Upper lobe of left lung (tissue), 4 donors: ENCODE measurements around the gene POLK.

Source experiments
- CTCF ChIP-seq, 6 experiments: fragments of 450-650 bp in 4 of 6; fragments of 200-600 bp in 2 of 6; sonication (generic) in 2 of 6; IDR thresholded peaks; one replicate each; pipeline ENCODE4 v1.5.1; 2016 to 2019; ENCODE audit warnings: antibody characterized with exemption in 6 of 6
- EP300 ChIP-seq, 4 donors: sonication (generic); formaldehyde crosslinking; IDR thresholded peaks; one replicate each; pipeline ENCODE4 v1.5.1; 2017; ENCODE audit warnings: antibody characterized with exemption in 4 of 4, control low read depth in 2 of 4
- POLR2A ChIP-seq, 4 donors: fragments of 450-650 bp; IDR thresholded peaks; one replicate each; pipeline ENCODE4 v1.5.1; 2016 to 2017; ENCODE audit warnings: antibody characterized with exemption in 4 of 4, mild to moderate bottlenecking in 2 of 4
- POLR2AphosphoS5 ChIP-seq, 2 donors: sonication (generic); formaldehyde crosslinking; IDR thresholded peaks; one replicate each; pipeline ENCODE4 v1.5.1; 2017; ENCODE audit warnings: antibody characterized with exemption in 2 of 2

GRCh38 chr5:75620184-75620959 is 108.7 kb downstream of the POLK start:
- no peak for TF ChIP-seq CTCF (IDR thresholded peaks at IDR 0.05)
- no peak for TF ChIP-seq EP300 (IDR thresholded peaks at IDR 0.05)
- no peak for TF ChIP-seq POLR2A (IDR thresholded peaks at IDR 0.05)
- no peak for TF ChIP-seq POLR2AphosphoS5 (IDR thresholded peaks at IDR 0.05)
